Measurements from ENCODE around the gene NDUFA13.

Gene NDUFA13

DNA sequence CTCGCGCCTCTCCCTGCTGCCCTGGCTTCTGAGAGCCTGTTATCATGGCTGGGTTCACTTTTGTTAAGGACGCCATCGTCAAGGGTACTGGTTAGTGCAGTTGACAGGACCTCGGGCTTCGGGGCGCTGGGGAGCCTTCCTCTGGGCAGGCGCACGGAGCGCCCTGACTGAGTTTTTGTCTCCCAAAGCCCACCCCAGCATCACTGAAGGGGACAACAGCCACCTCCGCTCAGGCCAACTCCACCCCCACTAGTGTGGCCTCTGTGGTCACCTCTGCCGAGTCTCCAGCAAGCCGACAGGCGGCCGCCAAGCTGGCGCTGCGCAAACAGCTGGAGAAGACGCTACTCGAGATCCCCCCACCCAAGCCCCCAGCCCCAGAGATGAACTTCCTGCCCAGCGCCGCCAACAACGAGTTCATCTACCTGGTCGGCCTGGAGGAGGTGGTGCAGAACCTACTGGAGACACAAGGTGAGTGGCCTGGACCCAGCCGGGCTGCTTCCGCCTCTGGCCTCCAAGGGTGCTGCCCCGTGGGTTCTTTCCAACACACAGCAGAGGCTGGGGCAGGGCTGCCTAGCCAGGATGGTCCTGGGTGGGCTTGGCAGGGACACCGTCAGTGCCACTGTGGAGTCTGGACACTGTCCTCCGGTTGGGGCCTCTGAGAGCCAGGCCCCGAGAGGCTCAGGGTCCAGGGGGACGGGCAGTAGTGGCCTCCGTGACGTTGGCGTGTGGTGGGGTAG is 17.6 kb upstream of the NDUFA13 start:
- peaks cover 11% of the 10 kb centered on the region for H3K4me1 Mint-ChIP-seq
- peaks cover 34% of the 10 kb centered on the region for H3K36me3 Mint-ChIP-seq (ENCODE audit: low read depth)
- DNase-seq (no peak), ATAC-seq (no peak)
- no peak overlapping the region for H3K4me3 Mint-ChIP-seq
- H3K27me3 Mint-ChIP-seq = no peaks in the 10 kb centered on the region
- no peak overlapping the region for H3K27ac Mint-ChIP-seq
- H3K9me3 Mint-ChIP-seq = no peaks in the 10 kb centered on the region

DNA sequence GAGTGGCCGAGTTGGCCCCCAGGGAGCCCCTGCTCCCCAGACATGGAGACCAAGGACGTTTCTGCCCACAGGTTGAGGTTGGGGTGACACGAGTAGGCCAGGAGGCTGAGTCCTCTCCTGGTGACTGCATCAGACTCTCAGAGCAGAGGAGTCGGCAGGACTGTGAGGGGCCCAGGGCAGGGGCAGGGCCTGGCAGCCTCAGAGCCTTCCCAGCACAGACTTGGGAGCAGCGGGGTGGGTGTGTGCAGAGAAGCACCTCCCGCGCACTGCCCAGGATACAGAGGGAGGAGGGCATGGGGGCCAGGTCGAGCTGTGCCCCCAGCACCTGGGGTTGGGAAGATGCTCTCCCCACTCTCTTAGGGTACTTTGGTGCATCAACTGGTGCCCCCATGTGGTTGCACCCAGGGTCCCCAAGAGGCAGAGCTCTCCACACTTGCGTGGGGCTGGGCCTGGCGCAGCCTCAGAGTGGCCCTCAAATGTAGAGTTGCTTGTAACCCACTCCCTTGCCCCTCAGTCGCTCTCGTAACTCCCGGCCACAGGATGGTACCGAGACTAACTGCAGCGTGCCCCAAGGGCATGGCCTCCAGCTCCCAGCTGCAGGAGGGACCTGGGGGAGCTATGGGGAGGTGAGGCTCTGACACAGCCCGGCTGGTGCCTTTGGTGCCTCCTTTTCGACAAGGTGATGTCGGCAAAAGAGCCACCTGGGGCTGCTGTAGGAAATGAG is 16.6 kb upstream of the NDUFA13 start:
- no peaks in the 10 kb centered on the region for H3K9me3 Mint-ChIP-seq
- ATAC-seq = no peak
- no peak overlapping the region for H3K4me3 Mint-ChIP-seq
- peaks cover 4% of the 10 kb centered on the region for H3K4me1 Mint-ChIP-seq
- H3K27me3 Mint-ChIP-seq = no peaks in the 10 kb centered on the region
- DNase-seq = no peak
- peak overlapping the region; percentile 42 for H3K27ac Mint-ChIP-seq
- H3K36me3 Mint-ChIP-seq (ENCODE audit: low read depth) = peaks cover 33% of the 10 kb centered on the region

DNA sequence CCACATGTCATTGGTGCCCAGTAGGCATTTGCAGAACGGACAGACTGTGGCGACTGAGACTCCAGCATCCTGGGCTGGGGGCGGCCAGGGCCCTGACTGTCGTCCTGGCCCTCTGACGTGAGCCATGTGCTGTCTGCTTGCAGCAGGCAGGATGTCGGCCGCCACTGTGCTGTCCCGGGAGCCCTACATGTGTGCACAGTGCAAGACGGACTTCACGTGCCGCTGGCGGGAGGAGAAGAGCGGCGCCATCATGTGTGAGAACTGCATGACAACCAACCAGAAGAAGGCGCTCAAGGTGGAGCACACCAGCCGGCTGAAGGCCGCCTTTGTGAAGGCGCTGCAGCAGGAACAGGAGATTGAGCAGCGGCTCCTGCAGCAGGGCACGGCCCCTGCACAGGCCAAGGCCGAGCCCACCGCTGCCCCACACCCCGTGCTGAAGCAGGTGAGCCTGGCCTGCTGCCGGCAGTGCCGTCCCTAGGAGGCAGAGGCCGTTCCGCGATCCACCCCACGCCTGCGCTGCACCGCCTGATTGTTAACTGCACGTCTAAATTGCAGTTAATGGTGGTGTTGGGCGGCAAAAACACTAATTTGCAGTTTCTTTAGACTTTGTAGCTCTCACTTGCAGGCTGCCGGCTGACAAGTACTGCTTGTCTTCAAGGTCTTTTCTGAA is 14.9 kb upstream of the NDUFA13 start:
- ATAC-seq (no peak), DNase-seq (no peak)
- Mint-ChIP-seq H3K27ac (no peak overlapping the region), H3K9me3 (no peaks in the 10 kb centered on the region), H3K27me3 (no peaks in the 10 kb centered on the region), H3K4me3 (no peak overlapping the region), H3K36me3 (ENCODE audit: low read depth) (peaks cover 34% of the 10 kb centered on the region), H3K4me1 (no peaks in the 10 kb centered on the region)

DNA sequence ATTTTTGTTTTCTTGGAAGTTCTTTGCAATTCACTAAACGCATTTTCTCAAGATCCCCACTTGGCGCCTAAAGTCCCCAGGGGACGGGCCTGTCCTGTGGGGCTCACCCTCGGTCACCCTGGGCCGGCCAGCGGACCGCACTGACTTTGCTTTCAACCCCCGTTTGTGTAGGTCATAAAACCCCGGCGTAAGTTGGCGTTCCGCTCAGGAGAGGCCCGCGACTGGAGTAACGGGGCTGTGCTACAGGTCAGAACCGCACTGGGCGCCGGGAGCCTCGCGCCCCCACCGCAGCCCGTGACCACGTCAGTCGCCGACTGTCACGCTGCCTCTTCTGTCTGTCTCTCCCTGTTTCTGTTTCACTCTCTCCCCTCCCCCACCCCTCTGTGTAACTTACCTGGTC is 14.2 kb upstream of the NDUFA13 start:
- no peaks in the 10 kb centered on the region for H3K4me1 Mint-ChIP-seq
- H3K36me3 Mint-ChIP-seq (ENCODE audit: low read depth) = peaks cover 34% of the 10 kb centered on the region

DNA sequence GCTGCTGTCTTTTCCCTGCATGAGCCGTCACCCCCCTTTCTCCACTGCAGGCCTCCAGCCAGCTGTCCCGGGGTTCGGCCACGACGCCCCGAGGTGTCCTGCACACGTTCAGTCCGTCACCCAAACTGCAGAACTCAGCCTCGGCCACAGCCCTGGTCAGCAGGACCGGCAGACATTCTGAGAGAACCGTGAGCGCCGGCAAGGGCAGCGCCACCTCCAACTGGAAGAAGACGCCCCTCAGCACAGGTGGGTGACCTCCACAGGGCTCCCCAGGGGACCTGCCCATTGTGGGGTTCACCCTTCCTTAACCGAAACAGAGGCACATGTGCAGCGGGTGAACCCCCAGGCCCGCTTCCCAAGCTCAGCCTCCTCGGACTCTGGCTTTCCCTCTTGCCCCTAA is 13.7 kb upstream of the NDUFA13 start:
- DNase-seq (no peak), ATAC-seq (no peak)
- H3K27me3 Mint-ChIP-seq = no peaks in the 10 kb centered on the region
- no peak overlapping the region for H3K27ac Mint-ChIP-seq
- no peaks in the 10 kb centered on the region for H3K9me3 Mint-ChIP-seq
- H3K36me3 Mint-ChIP-seq (ENCODE audit: low read depth) = peaks cover 35% of the 10 kb centered on the region
- H3K4me1 Mint-ChIP-seq = no peaks in the 10 kb centered on the region
- H3K4me3 Mint-ChIP-seq = no peak overlapping the region

More for the DNA sequence above, 14.2 kb upstream of the NDUFA13 start:
- DNase-seq (no peak), ATAC-seq (no peak)
- no peak overlapping the region for H3K4me3 Mint-ChIP-seq
- no peaks in the 10 kb centered on the region for H3K27me3 Mint-ChIP-seq
- H3K27ac Mint-ChIP-seq = no peak overlapping the region
- H3K9me3 Mint-ChIP-seq = no peaks in the 10 kb centered on the region

DNA sequence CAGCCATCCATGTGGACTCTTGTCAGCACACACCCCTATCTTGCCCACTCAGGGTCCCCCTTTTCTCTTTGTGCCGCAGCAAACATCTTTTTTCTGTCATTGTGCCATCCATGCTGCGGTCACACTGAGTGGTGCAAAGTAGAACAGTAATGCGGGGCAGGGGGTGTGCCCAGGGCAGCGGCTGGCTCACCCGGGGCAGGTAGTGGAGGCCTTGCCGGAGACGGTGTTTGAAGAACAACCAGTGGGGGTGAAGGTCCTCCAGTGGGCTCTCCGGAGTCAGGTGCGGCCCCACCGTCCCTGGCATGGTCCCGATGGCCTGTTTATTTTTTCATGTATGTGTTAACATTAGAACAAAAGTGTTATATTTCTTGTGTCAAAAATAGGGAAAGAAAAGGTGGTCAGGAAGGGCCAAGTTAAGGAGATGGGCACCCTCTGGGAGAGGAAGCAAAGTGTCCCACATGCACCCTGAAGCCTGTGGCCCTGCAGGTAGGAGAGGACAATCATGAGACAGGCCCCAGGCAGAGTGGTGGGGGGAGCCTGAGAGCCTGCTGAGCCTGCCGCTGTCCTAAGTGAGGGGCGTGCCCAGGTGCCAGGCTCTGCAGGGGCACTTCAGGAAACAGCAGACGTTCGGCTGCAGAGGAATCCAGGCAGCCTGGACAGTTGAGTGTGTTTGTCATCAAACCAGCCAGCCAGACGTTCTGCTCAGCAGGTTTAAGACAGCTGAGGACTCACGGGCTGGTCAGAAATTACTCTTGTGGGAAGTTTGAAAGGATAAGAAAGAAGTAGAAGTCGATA is 13.0 kb upstream of the NDUFA13 start:
- Mint-ChIP-seq H3K27ac (no peak overlapping the region), H3K4me1 (no peaks in the 10 kb centered on the region), H3K36me3 (ENCODE audit: low read depth) (peaks cover 39% of the 10 kb centered on the region), H3K27me3 (no peaks in the 10 kb centered on the region), H3K9me3 (no peaks in the 10 kb centered on the region), H3K4me3 (no peak overlapping the region)
- ATAC-seq = no peak
- no peak for DNase-seq

DNA sequence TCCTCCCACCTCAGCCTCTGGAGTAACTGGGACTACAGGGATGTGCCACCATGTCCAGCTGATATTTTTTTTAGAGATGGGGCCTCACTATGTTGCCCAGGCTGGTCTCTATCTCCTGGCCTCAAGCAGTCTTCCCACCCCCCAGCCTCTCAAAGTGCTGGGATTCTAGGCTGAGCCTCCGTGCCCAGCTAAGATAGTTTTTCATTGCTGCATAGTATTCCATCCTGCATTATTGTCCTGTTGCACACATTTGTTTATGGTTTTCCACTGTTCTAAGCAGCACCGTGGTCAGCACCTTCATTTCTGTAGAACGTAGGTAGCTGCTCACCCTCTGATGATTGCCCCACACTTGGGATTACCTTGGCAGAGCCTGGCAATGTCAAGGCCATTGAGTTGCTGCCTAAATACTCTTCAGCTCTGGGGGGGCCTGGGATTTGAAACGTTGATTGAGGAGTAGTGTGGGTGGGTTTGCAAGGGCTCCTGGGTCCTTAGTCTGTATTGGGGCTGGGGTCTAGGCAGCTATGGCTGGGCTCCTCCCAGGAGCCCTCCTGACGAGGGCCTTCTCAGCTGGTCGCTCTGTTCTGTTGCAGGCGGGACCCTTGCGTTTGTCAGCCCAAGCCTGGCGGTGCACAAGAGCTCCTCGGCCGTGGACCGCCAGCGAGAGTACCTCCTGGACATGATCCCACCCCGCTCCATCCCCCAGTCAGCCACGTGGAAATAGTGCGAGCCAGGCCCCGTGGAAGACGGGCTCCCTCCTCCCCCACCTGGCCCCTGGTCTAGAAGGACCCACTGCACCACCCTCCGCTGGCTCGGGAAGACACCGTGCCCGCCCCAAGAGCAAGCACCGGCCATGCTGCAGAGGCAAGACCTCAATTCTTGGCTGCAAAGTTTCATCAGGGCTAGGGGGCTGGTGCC is 11.0 kb upstream of the NDUFA13 start:
- ATAC-seq = no peak
- H3K4me1 Mint-ChIP-seq = no peaks in the 10 kb centered on the region

DNA sequence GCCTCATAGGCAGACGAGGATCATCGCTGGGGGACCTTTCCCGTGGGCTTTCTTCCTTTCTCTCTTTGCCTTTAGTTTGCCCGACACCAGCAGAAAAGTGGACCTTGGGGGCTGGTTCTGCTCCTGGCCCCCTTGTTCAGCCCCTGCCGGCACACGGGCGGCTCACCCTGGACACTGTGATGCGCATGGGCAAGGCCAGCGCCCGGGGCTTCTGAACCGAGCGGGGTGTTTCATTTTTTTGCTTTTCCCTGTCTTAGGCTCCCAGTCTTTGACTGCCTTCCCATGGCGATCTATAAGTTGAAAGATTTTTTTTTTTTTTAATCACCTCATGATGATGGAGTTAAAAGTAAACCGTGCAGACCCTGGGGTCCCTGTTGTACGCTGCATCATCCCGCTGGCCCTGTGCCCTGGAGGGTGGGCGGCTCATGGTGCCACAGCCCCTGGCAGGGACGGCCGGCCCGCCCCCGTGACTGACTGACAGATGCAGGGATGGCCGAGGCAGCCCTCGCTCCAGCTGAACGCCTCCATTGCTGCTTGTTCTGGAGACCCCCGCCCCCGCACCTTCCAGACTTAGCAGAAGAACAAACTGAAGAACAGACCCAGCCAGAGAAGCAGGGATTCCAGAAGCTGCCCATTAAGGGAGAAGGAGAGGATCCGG is 10.2 kb upstream of the NDUFA13 start:
- DNase-seq (no peak), ATAC-seq (no peak)
- Mint-ChIP-seq H3K4me1 (no peaks in the 10 kb centered on the region), H3K9me3 (no peaks in the 10 kb centered on the region), H3K27me3 (no peaks in the 10 kb centered on the region), H3K27ac (no peak overlapping the region), H3K36me3 (ENCODE audit: low read depth) (peaks cover 34% of the 10 kb centered on the region), H3K4me3 (no peak overlapping the region)

More for the DNA sequence above, 11.0 kb upstream of the NDUFA13 start:
- DNase-seq = no peak
- no peak overlapping the region for H3K4me3 Mint-ChIP-seq
- peak overlapping the region; percentile 39 for H3K27ac Mint-ChIP-seq
- peaks cover 35% of the 10 kb centered on the region for H3K36me3 Mint-ChIP-seq (ENCODE audit: low read depth)
- H3K27me3 Mint-ChIP-seq = no peaks in the 10 kb centered on the region
- H3K9me3 Mint-ChIP-seq = no peaks in the 10 kb centered on the region

DNA sequence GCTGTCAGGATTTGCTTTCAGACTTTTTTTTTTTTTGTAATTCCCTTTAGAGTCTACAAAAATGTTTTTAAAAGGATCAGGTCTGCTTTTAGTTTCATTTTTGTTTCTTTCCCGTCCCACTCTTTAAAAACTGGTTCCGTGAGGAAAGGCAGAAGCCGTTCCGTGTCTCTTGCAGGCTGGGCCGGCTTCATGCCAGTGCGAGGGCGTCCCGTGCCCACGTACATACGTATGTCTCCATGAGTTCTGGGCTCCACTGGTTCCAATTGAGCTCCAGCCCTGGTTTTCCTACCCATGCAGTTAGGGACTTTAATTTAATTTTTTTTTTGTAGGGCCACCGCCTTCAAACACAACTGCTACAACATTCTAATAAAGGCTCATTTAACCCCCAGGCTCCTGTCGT is 9.4 kb upstream of the NDUFA13 start:
- Mint-ChIP-seq H3K27ac (no peak overlapping the region), H3K4me3 (no peak overlapping the region), H3K9me3 (no peaks in the 10 kb centered on the region), H3K4me1 (no peaks in the 10 kb centered on the region), H3K27me3 (no peaks in the 10 kb centered on the region), H3K36me3 (ENCODE audit: low read depth) (peaks cover 30% of the 10 kb centered on the region)
- DNase-seq = no peak
- no peak for ATAC-seq

DNA sequence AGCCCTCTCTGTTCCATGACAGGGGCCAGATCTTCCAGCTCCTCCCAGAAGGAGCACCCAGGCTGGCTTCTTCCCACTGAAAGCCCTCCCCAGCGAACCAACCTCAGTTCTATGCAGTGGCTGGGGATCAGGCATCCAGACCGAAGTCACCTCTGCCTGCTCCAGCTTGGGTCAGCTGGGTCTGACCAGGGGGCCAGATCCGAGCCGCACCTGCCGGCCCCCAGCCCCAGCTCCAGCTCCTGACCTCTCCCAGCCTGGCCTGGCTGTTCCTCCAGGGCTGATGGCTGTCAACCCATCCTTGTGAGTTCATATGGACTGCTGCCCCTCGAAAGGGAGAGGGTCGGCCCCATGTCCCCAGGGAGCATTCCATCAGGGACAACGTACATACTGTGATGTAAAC is 8.7 kb upstream of the NDUFA13 start:
- H3K4me1 Mint-ChIP-seq = no peaks in the 10 kb centered on the region
- H3K9me3 Mint-ChIP-seq = no peaks in the 10 kb centered on the region
- DNase-seq (no peak), ATAC-seq (no peak)
- H3K27ac Mint-ChIP-seq = no peak overlapping the region
- no peaks in the 10 kb centered on the region for H3K27me3 Mint-ChIP-seq
- H3K4me3 Mint-ChIP-seq = no peak overlapping the region
- H3K36me3 Mint-ChIP-seq (ENCODE audit: low read depth) = peaks cover 23% of the 10 kb centered on the region

DNA sequence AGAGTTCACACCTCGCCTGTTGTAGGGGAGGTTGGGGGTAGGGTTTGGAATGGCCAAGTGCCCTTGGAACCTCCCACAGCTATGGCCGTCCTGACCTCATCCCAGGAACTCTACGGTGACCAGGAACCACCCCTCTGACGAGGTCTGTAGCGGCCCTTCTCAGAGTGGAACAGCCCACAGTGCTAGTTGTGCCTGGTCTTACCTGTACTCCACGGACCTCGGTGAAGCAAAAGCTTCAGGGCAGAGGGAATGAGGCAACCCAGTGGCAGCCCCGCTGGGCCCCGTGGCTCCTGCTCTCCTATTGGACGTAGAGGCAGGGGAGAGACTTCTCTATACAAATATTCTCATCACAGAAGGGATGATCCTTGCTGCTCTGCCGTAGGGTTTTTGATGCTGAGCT is 7.8 kb upstream of the NDUFA13 start:
- Mint-ChIP-seq H3K27ac (no peak overlapping the region), H3K36me3 (ENCODE audit: low read depth) (peaks cover 19% of the 10 kb centered on the region), H3K9me3 (no peaks in the 10 kb centered on the region), H3K4me3 (no peak overlapping the region), H3K27me3 (no peaks in the 10 kb centered on the region), H3K4me1 (no peaks in the 10 kb centered on the region)
- no peak for ATAC-seq
- DNase-seq = no peak

DNA sequence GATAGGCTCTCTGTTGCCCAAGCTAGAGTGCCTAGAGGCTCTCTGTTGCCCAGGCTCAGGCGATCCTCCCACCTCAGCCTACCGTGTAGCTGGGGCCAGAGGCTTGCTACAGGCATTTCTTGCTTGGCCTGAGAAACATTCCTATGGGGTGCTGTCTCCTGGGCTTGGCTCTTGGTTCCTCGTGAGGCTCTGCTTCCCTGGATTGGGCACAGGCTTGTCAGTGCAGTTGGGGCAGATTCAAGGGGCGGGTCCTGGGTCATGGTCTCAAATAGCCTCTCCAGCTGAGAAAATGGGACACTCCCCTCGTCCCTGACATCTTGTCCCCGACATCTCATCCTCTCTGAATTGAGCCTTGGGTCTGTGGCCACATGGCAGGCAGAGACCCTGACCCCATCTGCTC is 5.6 kb upstream of the NDUFA13 start:
- no peak for DNase-seq
- no peak overlapping the region for H3K27ac Mint-ChIP-seq
- H3K4me1 Mint-ChIP-seq = peaks cover 1% of the 10 kb centered on the region
- peaks cover 11% of the 10 kb centered on the region for H3K36me3 Mint-ChIP-seq (ENCODE audit: low read depth)
- ATAC-seq = no peak
- H3K27me3 Mint-ChIP-seq = no peaks in the 10 kb centered on the region
- no peak overlapping the region for H3K4me3 Mint-ChIP-seq
- H3K9me3 Mint-ChIP-seq = no peaks in the 10 kb centered on the region

DNA sequence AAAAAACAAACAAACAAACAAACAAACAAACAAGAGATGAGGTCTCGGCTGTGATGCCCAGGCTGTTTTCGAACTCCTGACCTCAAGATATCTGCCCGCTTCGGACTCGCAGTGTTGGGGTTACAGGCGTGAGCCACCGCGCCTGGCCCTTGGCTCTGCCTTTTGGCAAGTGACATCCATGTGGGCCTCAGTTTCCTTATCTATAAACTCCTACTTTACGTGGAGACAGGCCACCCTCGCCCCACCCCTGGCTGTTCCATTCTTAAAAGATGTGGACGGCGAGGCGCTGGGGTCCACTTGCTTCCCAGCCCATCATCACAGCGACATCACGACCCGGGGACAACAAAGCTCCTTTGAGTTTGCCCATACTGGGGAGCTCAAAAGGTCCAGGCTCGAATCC is 2.3 kb upstream of the NDUFA13 start:
- no peaks in the 10 kb centered on the region for H3K9me3 Mint-ChIP-seq
- no peak overlapping the region for H3K4me3 Mint-ChIP-seq
- H3K27me3 Mint-ChIP-seq = no peaks in the 10 kb centered on the region
- DNase-seq = no peak
- no peak for ATAC-seq
- no peak overlapping the region for H3K27ac Mint-ChIP-seq
- H3K4me1 Mint-ChIP-seq = peaks cover 22% of the 10 kb centered on the region
- peaks cover 5% of the 10 kb centered on the region for H3K36me3 Mint-ChIP-seq (ENCODE audit: low read depth)

Measured in activated naive CD8-positive, alpha-beta T cell treated with anti-CD3 and anti-CD28 coated beads, Interleukin-2, amount 50 U/mL, for 24 hours (primary cell).